ENCODE measurements around the gene FBXO40.

FBXO40 gene

GRCh38 chr3:121649645-121650044, 56.5 kb downstream of the FBXO40 start:
- H3K4me1 ChIP-seq (ENCODE audit: control insufficient read depth, insufficient read depth, low read length), result peaks cover 14% of the 10 kb centered on the region
- H3K36me3 ChIP-seq (ENCODE audit: control insufficient read depth, insufficient read depth, low read length, severe bottlenecking), result no peaks in the 10 kb centered on the region
- no peak overlapping the region for H3K9ac ChIP-seq (ENCODE audit: low read length)
- H3K9me3 ChIP-seq (ENCODE audit: control insufficient read depth, low read length), result no peaks in the 10 kb centered on the region
- peak; percentile 22 for DNase-seq (ENCODE audit: low read depth)
- no peaks in the 10 kb centered on the region for H3K27me3 ChIP-seq (replicated peaks; ENCODE audit: control insufficient read depth, insufficient read depth, low read length)
- H3K4me3 ChIP-seq (ENCODE audit: low read length), result no peak overlapping the region

DNA sequence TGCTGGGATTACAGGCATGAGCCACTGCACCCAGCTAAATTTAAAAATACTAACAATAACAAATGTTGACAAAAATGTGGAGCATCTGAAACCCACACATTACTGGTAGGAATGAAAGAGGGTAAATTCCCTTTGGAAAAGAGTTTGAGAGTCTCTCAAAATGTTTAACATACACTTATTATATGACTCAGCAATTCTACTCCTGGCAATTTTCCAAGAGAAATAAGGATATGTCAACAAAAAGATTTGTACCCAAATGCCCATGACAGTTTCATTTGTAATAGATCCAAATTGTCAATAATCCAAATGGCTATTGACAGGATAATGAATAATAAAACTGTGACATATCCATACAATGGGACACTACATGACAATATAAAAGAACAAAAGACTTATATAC, 58.5 kb downstream of the FBXO40 start:
- DNase-seq (ENCODE audit: low read depth), result peak; percentile 47
- H3K36me3 ChIP-seq (ENCODE audit: control insufficient read depth, insufficient read depth, low read length, severe bottlenecking), result no peaks in the 10 kb centered on the region
- H3K9ac ChIP-seq (ENCODE audit: low read length), result no peak overlapping the region
- peaks cover 14% of the 10 kb centered on the region for H3K4me1 ChIP-seq (ENCODE audit: control insufficient read depth, insufficient read depth, low read length)
- no peaks in the 10 kb centered on the region for H3K9me3 ChIP-seq (ENCODE audit: control insufficient read depth, low read length)
- H3K27me3 ChIP-seq (replicated peaks; ENCODE audit: control insufficient read depth, insufficient read depth, low read length), result no peaks in the 10 kb centered on the region
- H3K4me3 ChIP-seq (ENCODE audit: low read length), result no peak overlapping the region

GRCh38 chr3:121654493-121655385, 61.6 kb downstream of the FBXO40 start:
- no peaks in the 10 kb centered on the region for H3K9me3 ChIP-seq (ENCODE audit: control insufficient read depth, low read length)
- no peak for DNase-seq (ENCODE audit: low read depth)
- no peak overlapping the region for H3K4me3 ChIP-seq (ENCODE audit: low read length)
- H3K4me1 ChIP-seq (ENCODE audit: control insufficient read depth, insufficient read depth, low read length), result peaks cover 1% of the 10 kb centered on the region
- no peaks in the 10 kb centered on the region for H3K36me3 ChIP-seq (ENCODE audit: control insufficient read depth, insufficient read depth, low read length, severe bottlenecking)
- H3K9ac ChIP-seq (ENCODE audit: low read length), result no peak overlapping the region
- no peaks in the 10 kb centered on the region for H3K27me3 ChIP-seq (replicated peaks; ENCODE audit: control insufficient read depth, insufficient read depth, low read length)

GRCh38 chr3:121658716-121659435, 65.7 kb downstream of the FBXO40 start:
- Histone ChIP-seq H3K4me1 (ENCODE audit: control insufficient read depth, insufficient read depth, low read length) (peaks cover 8% of the 10 kb centered on the region), H3K4me3 (ENCODE audit: low read length) (no peak overlapping the region), H3K9me3 (ENCODE audit: control insufficient read depth, low read length) (no peaks in the 10 kb centered on the region), H3K27me3 (replicated peaks; ENCODE audit: control insufficient read depth, insufficient read depth, low read length) (no peaks in the 10 kb centered on the region), H3K36me3 (ENCODE audit: control insufficient read depth, insufficient read depth, low read length, severe bottlenecking) (peaks cover 27% of the 10 kb centered on the region), H3K9ac (ENCODE audit: low read length) (no peak overlapping the region)
- DNase-seq (ENCODE audit: low read depth), result no peak

- H3K4me1 ChIP-seq (ENCODE audit: control insufficient read depth, insufficient read depth, low read length), result peaks cover 9% of the 10 kb centered on the region
- H3K27me3 ChIP-seq (replicated peaks; ENCODE audit: control insufficient read depth, insufficient read depth, low read length), result no peaks in the 10 kb centered on the region
- no peak overlapping the region for H3K9ac ChIP-seq (ENCODE audit: low read length)
- H3K9me3 ChIP-seq (ENCODE audit: control insufficient read depth, low read length), result no peaks in the 10 kb centered on the region
- DNase-seq (ENCODE audit: low read depth), result no peak
- no peak overlapping the region for H3K4me3 ChIP-seq (ENCODE audit: low read length)
- peaks cover 35% of the 10 kb centered on the region for H3K36me3 ChIP-seq (ENCODE audit: control insufficient read depth, insufficient read depth, low read length, severe bottlenecking)
Observed at GRCh38 chr3:121659586-121659985, 66.4 kb downstream of the FBXO40 start.

GRCh38 chr3:121660356-121661171, 67.4 kb downstream of the FBXO40 start, which contains the start of gene HCLS1:
HCLS1 (minus strand) TSS chr3:121660903; CDS start chr3:121658347, 2,556 bp downstream.
- Histone ChIP-seq H3K9ac (ENCODE audit: low read length) (no peak within 1 kb of the TSS), H3K4me3 (ENCODE audit: low read length) (no peak within 1 kb of the TSS), H3K9me3 (ENCODE audit: control insufficient read depth, low read length) (no peaks in the 10 kb centered on the region), H3K4me1 (ENCODE audit: control insufficient read depth, insufficient read depth, low read length) (peaks cover 9% of the 10 kb centered on the region), H3K36me3 (ENCODE audit: control insufficient read depth, insufficient read depth, low read length, severe bottlenecking) (peaks cover 44% of the 10 kb centered on the region), H3K27me3 (replicated peaks; ENCODE audit: control insufficient read depth, insufficient read depth, low read length) (no peaks in the 10 kb centered on the region)
- peak; percentile 68 for DNase-seq (ENCODE audit: low read depth)

GRCh38 chr3:121661376-121661775, 68.2 kb downstream of the FBXO40 start:
- Histone ChIP-seq H3K9ac (ENCODE audit: low read length) (no peak overlapping the region), H3K4me1 (ENCODE audit: control insufficient read depth, insufficient read depth, low read length) (peaks cover 9% of the 10 kb centered on the region)
- DNase-seq (ENCODE audit: low read depth), result no peak

GRCh38 chr3:121662742-121663141, 69.6 kb downstream of the FBXO40 start:
- Histone ChIP-seq H3K27me3 (replicated peaks; ENCODE audit: control insufficient read depth, insufficient read depth, low read length) (no peaks in the 10 kb centered on the region), H3K4me1 (ENCODE audit: control insufficient read depth, insufficient read depth, low read length) (peaks cover 9% of the 10 kb centered on the region), H3K9ac (ENCODE audit: low read length) (no peak overlapping the region), H3K36me3 (ENCODE audit: control insufficient read depth, insufficient read depth, low read length, severe bottlenecking) (peaks cover 66% of the 10 kb centered on the region), H3K4me3 (ENCODE audit: low read length) (no peak overlapping the region), H3K9me3 (ENCODE audit: control insufficient read depth, low read length) (no peaks in the 10 kb centered on the region)
- DNase-seq (ENCODE audit: low read depth), result no peak

More at GRCh38 chr3:121661376-121661775, 68.2 kb downstream of the FBXO40 start:
- no peaks in the 10 kb centered on the region for H3K27me3 ChIP-seq (replicated peaks; ENCODE audit: control insufficient read depth, insufficient read depth, low read length)
- peaks cover 52% of the 10 kb centered on the region for H3K36me3 ChIP-seq (ENCODE audit: control insufficient read depth, insufficient read depth, low read length, severe bottlenecking)
- no peak overlapping the region for H3K4me3 ChIP-seq (ENCODE audit: low read length)
- H3K9me3 ChIP-seq (ENCODE audit: control insufficient read depth, low read length), result no peaks in the 10 kb centered on the region

GRCh38 chr3:121663171-121663847, 70.1 kb downstream of the FBXO40 start:
- Histone ChIP-seq H3K36me3 (ENCODE audit: control insufficient read depth, insufficient read depth, low read length, severe bottlenecking) (peaks cover 71% of the 10 kb centered on the region), H3K4me1 (ENCODE audit: control insufficient read depth, insufficient read depth, low read length) (peaks cover 9% of the 10 kb centered on the region), H3K27me3 (replicated peaks; ENCODE audit: control insufficient read depth, insufficient read depth, low read length) (no peaks in the 10 kb centered on the region), H3K9ac (ENCODE audit: low read length) (no peak overlapping the region), H3K9me3 (ENCODE audit: control insufficient read depth, low read length) (no peaks in the 10 kb centered on the region), H3K4me3 (ENCODE audit: low read length) (no peak overlapping the region)
- no peak for DNase-seq (ENCODE audit: low read depth)

GRCh38 chr3:121665488-121665887, 72.3 kb downstream of the FBXO40 start:
- no peaks in the 10 kb centered on the region for H3K9me3 ChIP-seq (ENCODE audit: control insufficient read depth, low read length)
- H3K4me1 ChIP-seq (ENCODE audit: control insufficient read depth, insufficient read depth, low read length), result peaks cover 9% of the 10 kb centered on the region
- H3K4me3 ChIP-seq (ENCODE audit: low read length), result no peak overlapping the region
- no peak for DNase-seq (ENCODE audit: low read depth)
- no peaks in the 10 kb centered on the region for H3K27me3 ChIP-seq (replicated peaks; ENCODE audit: control insufficient read depth, insufficient read depth, low read length)
- no peak overlapping the region for H3K9ac ChIP-seq (ENCODE audit: low read length)
- H3K36me3 ChIP-seq (ENCODE audit: control insufficient read depth, insufficient read depth, low read length, severe bottlenecking), result peaks cover 91% of the 10 kb centered on the region

All from adipocyte (in vitro differentiated cells).